Measurements from ENCODE around the gene PCCA.
"Not testable (repeated sequence)": the region's sequence is repeated elsewhere in the genome, so short reads cannot be mapped to it uniquely, and the experiment has no call there.

PCCA gene

GRCh38 chr13:100097821-100098220 lies 8.9 kb downstream of the PCCA start:
- no peak overlapping the region for H3K27ac ChIP-seq (ENCODE audit: low read length)

GRCh38 chr13:100098445-100099116 lies 9.7 kb downstream of the PCCA start:
- H3K36me3 ChIP-seq (ENCODE audit: control insufficient read depth in 1 of 2, insufficient read depth in 2 of 2, low read length in 2 of 2): no peaks in the 10 kb centered on the region
- H3K4me1 ChIP-seq (ENCODE audit: control insufficient read depth in 1 of 2, insufficient read depth in 2 of 2, low read length in 2 of 2): peaks cover 9 to 13% of the 10 kb centered on the region in 2 donors
- no peak overlapping the region for H3K27ac ChIP-seq (ENCODE audit: low read length)
- no peak overlapping the region for H3K4me3 ChIP-seq (ENCODE audit: low read depth in 1 of 2, low read length in 2 of 2)
- H3K9me3 ChIP-seq (ENCODE audit: control insufficient read depth in 1 of 2, low read length in 2 of 2): no peaks in the 10 kb centered on the region
- no peaks in the 10 kb centered on the region for H3K27me3 ChIP-seq (ENCODE audit: low read depth, low read length)

More at GRCh38 chr13:100097821-100098220, 8.9 kb downstream of the PCCA start:
- H3K36me3 ChIP-seq (ENCODE audit: control insufficient read depth in 1 of 2, insufficient read depth in 2 of 2, low read length in 2 of 2): no peaks in the 10 kb centered on the region
- no peak overlapping the region for H3K4me3 ChIP-seq (ENCODE audit: low read depth in 1 of 2, low read length in 2 of 2)
- peaks cover 9 to 13% of the 10 kb centered on the region in 2 donors for H3K4me1 ChIP-seq (ENCODE audit: control insufficient read depth in 1 of 2, insufficient read depth in 2 of 2, low read length in 2 of 2)
- no peaks in the 10 kb centered on the region for H3K9me3 ChIP-seq (ENCODE audit: control insufficient read depth in 1 of 2, low read length in 2 of 2)
- no peaks in the 10 kb centered on the region for H3K27me3 ChIP-seq (ENCODE audit: low read depth, low read length)

GRCh38 chr13:100099117-100099445 lies 10.2 kb downstream of the PCCA start:
- not testable (repeated sequence) for H3K9me3 ChIP-seq (ENCODE audit: control insufficient read depth in 1 of 2, low read length in 2 of 2); H3K27me3 ChIP-seq (ENCODE audit: low read depth, low read length); H3K27ac ChIP-seq (ENCODE audit: low read length); H3K4me3 ChIP-seq (ENCODE audit: low read depth in 1 of 2, low read length in 2 of 2); H3K36me3 ChIP-seq (ENCODE audit: control insufficient read depth in 1 of 2, insufficient read depth in 2 of 2, low read length in 2 of 2)
- H3K4me1 ChIP-seq (ENCODE audit: control insufficient read depth in 1 of 2, insufficient read depth in 2 of 2, low read length in 2 of 2): peaks cover 9 to 13% of the 10 kb centered on the region in 2 donors

GRCh38 chr13:100100115-100100879 lies 11.4 kb downstream of the PCCA start:
- Histone ChIP-seq H3K27me3 (ENCODE audit: low read depth, low read length) (no peaks in the 10 kb centered on the region), H3K27ac (ENCODE audit: low read length) (peak overlapping the region; percentile 53), H3K36me3 (ENCODE audit: control insufficient read depth in 1 of 2, insufficient read depth in 2 of 2, low read length in 2 of 2) (no peaks in the 10 kb centered on the region), H3K4me1 (ENCODE audit: control insufficient read depth in 1 of 2, insufficient read depth in 2 of 2, low read length in 2 of 2) (peaks cover 9 to 13% of the 10 kb centered on the region in 2 donors), H3K4me3 (ENCODE audit: low read depth in 1 of 2, low read length in 2 of 2) (no peak overlapping the region), H3K9me3 (ENCODE audit: control insufficient read depth in 1 of 2, low read length in 2 of 2) (no peaks in the 10 kb centered on the region)

GRCh38 chr13:100102042-100102441 lies 13.1 kb downstream of the PCCA start:
- no peak overlapping the region for H3K4me3 ChIP-seq (ENCODE audit: low read depth in 1 of 2, low read length in 2 of 2)
- H3K27me3 ChIP-seq (ENCODE audit: low read depth, low read length): no peaks in the 10 kb centered on the region
- no peaks in the 10 kb centered on the region for H3K9me3 ChIP-seq (ENCODE audit: control insufficient read depth in 1 of 2, low read length in 2 of 2)
- H3K27ac ChIP-seq (ENCODE audit: low read length): no peak overlapping the region
- H3K4me1 ChIP-seq (ENCODE audit: control insufficient read depth in 1 of 2, insufficient read depth in 2 of 2, low read length in 2 of 2): peaks cover 9 to 13% of the 10 kb centered on the region in 2 donors
- no peaks in the 10 kb centered on the region for H3K36me3 ChIP-seq (ENCODE audit: control insufficient read depth in 1 of 2, insufficient read depth in 2 of 2, low read length in 2 of 2)

GRCh38 chr13:100106005-100106404 lies 17.1 kb downstream of the PCCA start:
- Histone ChIP-seq H3K36me3 (ENCODE audit: control insufficient read depth in 1 of 2, insufficient read depth in 2 of 2, low read length in 2 of 2) (no peaks in the 10 kb centered on the region), H3K4me3 (ENCODE audit: low read depth in 1 of 2, low read length in 2 of 2) (no peak overlapping the region), H3K9me3 (ENCODE audit: control insufficient read depth in 1 of 2, low read length in 2 of 2) (no peaks in the 10 kb centered on the region), H3K27ac (ENCODE audit: low read length) (no peak overlapping the region), H3K4me1 (ENCODE audit: control insufficient read depth in 1 of 2, insufficient read depth in 2 of 2, low read length in 2 of 2) (peaks cover 0 to 3% of the 10 kb centered on the region in 2 donors), H3K27me3 (ENCODE audit: low read depth, low read length) (no peaks in the 10 kb centered on the region)

GRCh38 chr13:100106705-100107104 lies 17.8 kb downstream of the PCCA start:
- no peaks in the 10 kb centered on the region for H3K27me3 ChIP-seq (ENCODE audit: low read depth, low read length)
- H3K4me3 ChIP-seq (ENCODE audit: low read depth in 1 of 2, low read length in 2 of 2): no peak overlapping the region
- H3K36me3 ChIP-seq (ENCODE audit: control insufficient read depth in 1 of 2, insufficient read depth in 2 of 2, low read length in 2 of 2): no peaks in the 10 kb centered on the region
- H3K9me3 ChIP-seq (ENCODE audit: control insufficient read depth in 1 of 2, low read length in 2 of 2): no peaks in the 10 kb centered on the region
- no peak overlapping the region for H3K27ac ChIP-seq (ENCODE audit: low read length)
- H3K4me1 ChIP-seq (ENCODE audit: control insufficient read depth in 1 of 2, insufficient read depth in 2 of 2, low read length in 2 of 2): no peaks in the 10 kb centered on the region

- no peak overlapping the region for H3K27ac ChIP-seq (ENCODE audit: low read length)
- no peak overlapping the region for H3K4me3 ChIP-seq (ENCODE audit: low read depth in 1 of 2, low read length in 2 of 2)
- no peaks in the 10 kb centered on the region for H3K27me3 ChIP-seq (ENCODE audit: low read depth, low read length)
- H3K9me3 ChIP-seq (ENCODE audit: control insufficient read depth in 1 of 2, low read length in 2 of 2): no peaks in the 10 kb centered on the region
- no peaks in the 10 kb centered on the region for H3K4me1 ChIP-seq (ENCODE audit: control insufficient read depth in 1 of 2, insufficient read depth in 2 of 2, low read length in 2 of 2)
- no peaks in the 10 kb centered on the region for H3K36me3 ChIP-seq (ENCODE audit: control insufficient read depth in 1 of 2, insufficient read depth in 2 of 2, low read length in 2 of 2)
These were observed 20.1 kb downstream of the PCCA start for GRCh38 chr13:100108913-100109507.

- no peaks in the 10 kb centered on the region for H3K4me1 ChIP-seq (ENCODE audit: control insufficient read depth in 1 of 2, insufficient read depth in 2 of 2, low read length in 2 of 2)
- H3K27me3 ChIP-seq (ENCODE audit: low read depth, low read length): no peaks in the 10 kb centered on the region
- H3K4me3 ChIP-seq (ENCODE audit: low read depth in 1 of 2, low read length in 2 of 2): no peak overlapping the region
- H3K9me3 ChIP-seq (ENCODE audit: control insufficient read depth in 1 of 2, low read length in 2 of 2): no peaks in the 10 kb centered on the region
- H3K36me3 ChIP-seq (ENCODE audit: control insufficient read depth in 1 of 2, insufficient read depth in 2 of 2, low read length in 2 of 2): peaks cover 0 to 5% of the 10 kb centered on the region in 2 donors
- no peak overlapping the region for H3K27ac ChIP-seq (ENCODE audit: low read length)
These were observed 21.4 kb downstream of the PCCA start for GRCh38 chr13:100110269-100110668.

- no peaks in the 10 kb centered on the region for H3K9me3 ChIP-seq (ENCODE audit: control insufficient read depth in 1 of 2, low read length in 2 of 2)
- H3K27me3 ChIP-seq (ENCODE audit: low read depth, low read length): no peaks in the 10 kb centered on the region
- no peaks in the 10 kb centered on the region for H3K4me1 ChIP-seq (ENCODE audit: control insufficient read depth in 1 of 2, insufficient read depth in 2 of 2, low read length in 2 of 2)
- H3K27ac ChIP-seq (ENCODE audit: low read length): no peak overlapping the region
- peaks cover 0 to 5% of the 10 kb centered on the region in 2 donors for H3K36me3 ChIP-seq (ENCODE audit: control insufficient read depth in 1 of 2, insufficient read depth in 2 of 2, low read length in 2 of 2)
- no peak overlapping the region for H3K4me3 ChIP-seq (ENCODE audit: low read depth in 1 of 2, low read length in 2 of 2)
These were observed 23.4 kb downstream of the PCCA start for GRCh38 chr13:100112186-100112838.

- H3K36me3 ChIP-seq (ENCODE audit: control insufficient read depth in 1 of 2, insufficient read depth in 2 of 2, low read length in 2 of 2): peaks cover 4 to 12% of the 10 kb centered on the region in 2 donors
- H3K4me1 ChIP-seq (ENCODE audit: control insufficient read depth in 1 of 2, insufficient read depth in 2 of 2, low read length in 2 of 2): no peaks in the 10 kb centered on the region
- H3K27me3 ChIP-seq (ENCODE audit: low read depth, low read length): no peaks in the 10 kb centered on the region
These were observed 26.9 kb downstream of the PCCA start for GRCh38 chr13:100115693-100116254.

More at GRCh38 chr13:100115693-100116254, 26.9 kb downstream of the PCCA start:
- no peak overlapping the region for H3K4me3 ChIP-seq (ENCODE audit: low read depth in 1 of 2, low read length in 2 of 2)
- no peak overlapping the region for H3K27ac ChIP-seq (ENCODE audit: low read length)
- no peaks in the 10 kb centered on the region for H3K9me3 ChIP-seq (ENCODE audit: control insufficient read depth in 1 of 2, low read length in 2 of 2)

Data from muscle layer of duodenum (tissue), 2 donors.